HG02623 (cell line): Measurements from ENCODE around the gene VCX3A.
"Not testable (repeated sequence)": the region's sequence is repeated elsewhere in the genome, so short reads cannot be mapped to it uniquely, and the experiment has no call there.

Experiments
- ATAC-seq: cut with Tn5 transposase; IDR thresholded peaks from one replicate; pipeline ENCODE4 v1.9.1; 2021; ENCODE audit warnings: moderate library complexity; ENCODE audit not compliant: unreplicated experiment

Gene VCX3A

GRCh38 chrX:6535018-6535417 is at the start of gene VCX3A:
VCX3A (minus strand) TSS chrX:6535118; CDS start chrX:6534497, 621 bp downstream.
- ATAC-seq: not testable (repeated sequence)

- no peak for ATAC-seq
These were observed 39.8 kb upstream of the VCX3A start for GRCh38 chrX:6574762-6575161.

GRCh38 chrX:6568031-6568430 is 33.1 kb upstream of the VCX3A start:
- no peak for ATAC-seq

- ATAC-seq: no peak
These were observed 24.1 kb upstream of the VCX3A start for GRCh38 chrX:6558979-6559378.

GRCh38 chrX:6557690-6558089 is 22.8 kb upstream of the VCX3A start:
- ATAC-seq: no peak

GRCh38 chrX:6550999-6551398 is 16.1 kb upstream of the VCX3A start:
- no peak for ATAC-seq

- no peak for ATAC-seq
These were observed 10.8 kb upstream of the VCX3A start for GRCh38 chrX:6545712-6546111.

GRCh38 chrX:6526564-6527136 is 8.3 kb downstream of the VCX3A start:
- no peak for ATAC-seq

- ATAC-seq: no peak
These were observed 17.5 kb downstream of the VCX3A start for GRCh38 chrX:6517376-6517775.

- no peak for ATAC-seq
These were observed 28.5 kb downstream of the VCX3A start for GRCh38 chrX:6506444-6506843.

GRCh38 chrX:6505960-6506359 is 29.0 kb downstream of the VCX3A start:
- ATAC-seq: no peak

GRCh38 chrX:6500719-6501118 is 34.2 kb downstream of the VCX3A start:
- no peak for ATAC-seq

- no peak for ATAC-seq
These were observed 36.6 kb downstream of the VCX3A start for GRCh38 chrX:6498324-6498723.
